ENCODE results near the gene LCT. TPM values are rescaled to one million over a fixed set of nuclear protein-coding genes. Genes with fewer than 3 reads are reported as not detected.

Gene LCT
- total and polyA plus RNA-seq, 2 of the 13 experiments (the other 11 are each of a cell fraction or from before 2014, with no cell fraction given): not detected

GRCh38 chr2:135797497-135798274, 39.3 kb downstream of the LCT start (continued):
- TF ChIP-seq ARID5B (CRISPR knock-in tag; IDR thresholded peaks at IDR 0.05) (0 out of 2 replicates have a peak, but pooled peaks have one; percentile 23), YEATS4 (CRISPR knock-in tag; IDR thresholded peaks at IDR 0.05; ENCODE audit: borderline replicate concordance) (no peak), BORCS8-MEF2B (CRISPR knock-in tag; IDR thresholded peaks at IDR 0.05) (no peak), JUN (CRISPR knock-in tag; IDR thresholded peaks at IDR 0.05) (no peak), MYC (CRISPR knock-in tag; IDR thresholded peaks at IDR 0.05; ENCODE audit: borderline replicate concordance) (peak; percentile 39; the same call in 1 of the 2 replicates), ZNF441 (CRISPR knock-in tag; IDR thresholded peaks at IDR 0.05; ENCODE audit: borderline replicate concordance) (no peak), ZFP41 (CRISPR knock-in tag; IDR thresholded peaks at IDR 0.05; ENCODE audit: borderline replicate concordance) (no peak), FOXJ3 (CRISPR knock-in tag; IDR thresholded peaks at IDR 0.05; ENCODE audit: borderline replicate concordance) (no peak), SP1 (IDR thresholded peaks at IDR 0.05) (no peak), SP1 (CRISPR knock-in tag; IDR thresholded peaks at IDR 0.05) (peak; percentile 48; the same call in 1 of the 2 replicates), SMC3 (IDR thresholded peaks at IDR 0.05; ENCODE audit: low read length) (peak; percentile 54), AGO2 (optimal IDR thresholded peaks at IDR 0.05; ENCODE audit: low read depth, low read length) (no peak), ARID2 (CRISPR knock-in tag; IDR thresholded peaks at IDR 0.05; ENCODE audit: borderline replicate concordance) (no peak), ZNF720 (CRISPR knock-in tag; IDR thresholded peaks at IDR 0.05) (no peak), ZSCAN5A (CRISPR knock-in tag; IDR thresholded peaks at IDR 0.05; ENCODE audit: borderline replicate concordance) (no peak), ARNTL (CRISPR knock-in tag; IDR thresholded peaks at IDR 0.05) (no peak), ZNF691 (CRISPR knock-in tag; IDR thresholded peaks at IDR 0.05; ENCODE audit: borderline replicate concordance, low read depth) (no peak), SAP130 (CRISPR knock-in tag; IDR thresholded peaks at IDR 0.05; ENCODE audit: low read depth) (peak; percentile 23; the same call in 1 of the 2 replicates)
- TF ChIP-seq, protein P1, sequence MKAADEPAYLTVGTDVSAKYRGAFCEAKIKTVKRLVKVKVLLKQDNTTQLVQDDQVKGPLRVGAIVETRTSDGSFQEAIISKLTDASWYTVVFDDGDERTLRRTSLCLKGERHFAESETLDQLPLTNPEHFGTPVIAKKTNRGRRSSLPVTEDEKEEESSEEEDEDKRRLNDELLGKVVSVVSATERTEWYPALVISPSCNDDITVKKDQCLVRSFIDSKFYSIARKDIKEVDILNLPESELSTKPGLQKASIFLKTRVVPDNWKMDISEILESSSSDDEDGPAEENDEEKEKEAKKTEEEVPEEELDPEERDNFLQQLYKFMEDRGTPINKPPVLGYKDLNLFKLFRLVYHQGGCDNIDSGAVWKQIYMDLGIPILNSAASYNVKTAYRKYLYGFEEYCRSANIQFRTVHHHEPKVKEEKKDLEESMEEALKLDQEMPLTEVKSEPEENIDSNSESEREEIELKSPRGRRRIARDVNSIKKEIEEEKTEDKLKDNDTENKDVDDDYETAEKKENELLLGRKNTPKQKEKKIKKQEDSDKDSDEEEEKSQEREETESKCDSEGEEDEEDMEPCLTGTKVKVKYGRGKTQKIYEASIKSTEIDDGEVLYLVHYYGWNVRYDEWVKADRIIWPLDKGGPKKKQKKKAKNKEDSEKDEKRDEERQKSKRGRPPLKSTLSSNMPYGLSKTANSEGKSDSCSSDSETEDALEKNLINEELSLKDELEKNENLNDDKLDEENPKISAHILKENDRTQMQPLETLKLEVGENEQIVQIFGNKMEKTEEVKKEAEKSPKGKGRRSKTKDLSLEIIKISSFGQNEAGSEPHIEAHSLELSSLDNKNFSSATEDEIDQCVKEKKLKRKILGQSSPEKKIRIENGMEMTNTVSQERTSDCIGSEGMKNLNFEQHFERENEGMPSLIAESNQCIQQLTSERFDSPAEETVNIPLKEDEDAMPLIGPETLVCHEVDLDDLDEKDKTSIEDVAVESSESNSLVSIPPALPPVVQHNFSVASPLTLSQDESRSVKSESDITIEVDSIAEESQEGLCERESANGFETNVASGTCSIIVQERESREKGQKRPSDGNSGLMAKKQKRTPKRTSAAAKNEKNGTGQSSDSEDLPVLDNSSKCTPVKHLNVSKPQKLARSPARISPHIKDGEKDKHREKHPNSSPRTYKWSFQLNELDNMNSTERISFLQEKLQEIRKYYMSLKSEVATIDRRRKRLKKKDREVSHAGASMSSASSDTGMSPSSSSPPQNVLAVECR (CRISPR knock-in tag; IDR thresholded peaks at IDR 0.05; ENCODE audit: borderline replicate concordance): peak; percentile 20; the same call in 1 of the 2 replicates

All from HepG2 (cell line).